ENCODE measurements around the gene TYW1.
"Not testable (repeated sequence)": the region's sequence is repeated elsewhere in the genome, so short reads cannot be mapped to it uniquely, and the experiment has no call there.

GRCh38 chr7:67004145-67004544 is 7.5 kb downstream of the TYW1 start:
- not testable (repeated sequence) for TF ChIP-seq CTCF (conservative IDR thresholded peaks at IDR 0.05; ENCODE audit: low read depth, low read length); EZH2 (IDR thresholded peaks at IDR 0.05; ENCODE audit: borderline replicate concordance, low read depth, low read length, poor library complexity, severe bottlenecking)
